Memory B cell (primary cell): ENCODE measurements around the gene LTBP1.
"Not testable (repeated sequence)": the region's sequence is repeated elsewhere in the genome, so short reads cannot be mapped to it uniquely, and the experiment has no call there.

Experiments used
- ATAC-seq: fragments of 150-1000 bp; cut with Tn5 transposase; 2 replicates; pipeline ENCODE4 v1.10.0; 2021; ENCODE audit warnings: low read depth, mild to moderate bottlenecking, moderate library complexity
- DNase-seq, 2 donors: peaks; one replicate each; pipeline ENCODE4 v3.0.0; 2022; ENCODE audit warnings: low spot score in 2 of 2
- H3K27ac Mint-ChIP-seq: one replicate; pipeline ENCODE4 v1.8.0; 2022; ENCODE audit warnings: mild to moderate bottlenecking, moderate library complexity, mixed read lengths
- H3K27me3 Mint-ChIP-seq: one replicate; pipeline ENCODE4 v1.8.0; 2022; ENCODE audit warnings: mixed read lengths
- H3K36me3 Mint-ChIP-seq: one replicate; pipeline ENCODE4 v1.8.0; 2022; ENCODE audit warnings: mild to moderate bottlenecking, mixed read lengths
- H3K4me1 Mint-ChIP-seq: one replicate; pipeline ENCODE4 v1.8.0; 2022; ENCODE audit warnings: mixed read lengths
- H3K4me3 Mint-ChIP-seq: one replicate; pipeline ENCODE4 v1.8.0; 2022; ENCODE audit warnings: mild to moderate bottlenecking, moderate library complexity, mixed read lengths
- H3K9me3 Mint-ChIP-seq: one replicate; pipeline ENCODE4 v1.8.0; 2022; ENCODE audit warnings: mixed read lengths

The LTBP1 gene

GRCh38 chr2:33040541-33040940 is 93.8 kb downstream of the LTBP1 start:
- no peaks in the 10 kb centered on the region for H3K9me3 Mint-ChIP-seq
- no peaks in the 10 kb centered on the region for H3K36me3 Mint-ChIP-seq
- ATAC-seq (no peak), DNase-seq (no peak)
- no peaks in the 10 kb centered on the region for H3K4me1 Mint-ChIP-seq
- peaks cover 5% of the 10 kb centered on the region for H3K27me3 Mint-ChIP-seq
- no peak overlapping the region for H3K4me3 Mint-ChIP-seq
- no peak overlapping the region for H3K27ac Mint-ChIP-seq

DNA sequence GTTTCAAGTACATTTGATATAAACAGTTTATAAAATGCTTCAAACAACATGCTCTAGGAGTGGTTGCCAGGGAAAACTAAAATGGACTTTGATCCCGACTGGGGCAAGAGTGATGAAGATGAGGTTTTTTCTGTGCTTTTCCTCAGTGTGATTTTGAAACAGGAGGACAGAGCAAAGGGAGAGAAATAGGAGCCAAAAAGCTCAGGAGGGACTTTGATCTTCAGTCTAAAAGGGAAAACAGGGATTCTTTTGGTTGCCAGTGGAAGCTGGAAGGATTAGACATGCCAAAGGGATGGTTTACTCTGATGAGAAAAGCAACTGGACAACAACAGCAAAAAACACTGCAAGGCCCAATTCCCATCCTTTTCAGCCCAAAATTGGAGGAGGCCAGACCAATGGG is 95.5 kb downstream of the LTBP1 start:
- no peaks in the 10 kb centered on the region for H3K36me3 Mint-ChIP-seq
- no peaks in the 10 kb centered on the region for H3K4me1 Mint-ChIP-seq
- H3K9me3 Mint-ChIP-seq = no peaks in the 10 kb centered on the region
- peaks cover 5% of the 10 kb centered on the region for H3K27me3 Mint-ChIP-seq
- DNase-seq (no peak), ATAC-seq (no peak)
- H3K27ac Mint-ChIP-seq = no peak overlapping the region
- H3K4me3 Mint-ChIP-seq = no peak overlapping the region

DNA sequence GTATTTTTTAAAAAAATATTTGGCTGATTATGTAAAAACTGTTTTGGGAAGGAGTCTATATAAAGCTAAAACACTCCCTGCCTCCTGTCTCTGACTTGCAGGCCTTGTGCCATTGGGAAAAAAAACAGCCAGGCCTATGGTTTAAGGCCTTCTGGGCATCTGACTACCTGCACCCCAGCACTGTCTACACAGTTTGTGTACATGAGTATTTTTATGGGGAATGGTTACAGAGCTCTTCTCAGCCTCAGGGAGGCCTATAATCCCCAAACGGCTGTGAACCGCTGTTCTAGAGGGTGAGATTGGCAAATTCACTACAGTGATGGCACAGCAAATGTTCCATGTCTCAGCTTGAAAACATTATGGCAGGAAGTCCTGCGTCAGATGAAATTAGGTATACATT is 96.1 kb downstream of the LTBP1 start:
- Mint-ChIP-seq H3K27me3 (peaks cover 6% of the 10 kb centered on the region), H3K4me3 (no peak overlapping the region), H3K27ac (no peak overlapping the region), H3K9me3 (no peaks in the 10 kb centered on the region), H3K36me3 (no peaks in the 10 kb centered on the region), H3K4me1 (no peaks in the 10 kb centered on the region)
- ATAC-seq (no peak), DNase-seq (no peak)

DNA sequence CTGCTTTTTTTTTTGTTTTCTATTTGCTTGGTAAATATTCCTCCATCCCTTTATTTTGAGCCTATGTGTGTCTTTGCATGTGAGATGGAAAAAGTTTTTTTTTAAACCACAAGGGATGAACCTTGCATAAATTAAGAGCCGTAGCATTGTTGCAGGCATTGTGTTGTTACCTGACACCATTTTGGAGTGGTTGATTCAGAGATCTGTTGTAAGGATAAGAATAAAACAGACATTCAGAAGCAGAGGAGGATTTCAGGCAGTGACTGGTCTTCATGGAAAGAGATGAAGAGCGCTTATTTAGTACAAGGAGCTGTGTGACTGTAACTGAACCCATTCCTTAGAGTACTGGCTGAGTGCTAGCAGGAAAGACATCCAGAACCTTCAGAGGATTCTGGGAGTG is 101.2 kb downstream of the LTBP1 start:
- H3K36me3 Mint-ChIP-seq = no peaks in the 10 kb centered on the region
- peaks cover 5% of the 10 kb centered on the region for H3K27me3 Mint-ChIP-seq
- H3K4me1 Mint-ChIP-seq = no peaks in the 10 kb centered on the region
- H3K4me3 Mint-ChIP-seq = no peak overlapping the region
- no peak for DNase-seq
- no peaks in the 10 kb centered on the region for H3K9me3 Mint-ChIP-seq
- H3K27ac Mint-ChIP-seq = no peak overlapping the region
- ATAC-seq = no peak

DNA sequence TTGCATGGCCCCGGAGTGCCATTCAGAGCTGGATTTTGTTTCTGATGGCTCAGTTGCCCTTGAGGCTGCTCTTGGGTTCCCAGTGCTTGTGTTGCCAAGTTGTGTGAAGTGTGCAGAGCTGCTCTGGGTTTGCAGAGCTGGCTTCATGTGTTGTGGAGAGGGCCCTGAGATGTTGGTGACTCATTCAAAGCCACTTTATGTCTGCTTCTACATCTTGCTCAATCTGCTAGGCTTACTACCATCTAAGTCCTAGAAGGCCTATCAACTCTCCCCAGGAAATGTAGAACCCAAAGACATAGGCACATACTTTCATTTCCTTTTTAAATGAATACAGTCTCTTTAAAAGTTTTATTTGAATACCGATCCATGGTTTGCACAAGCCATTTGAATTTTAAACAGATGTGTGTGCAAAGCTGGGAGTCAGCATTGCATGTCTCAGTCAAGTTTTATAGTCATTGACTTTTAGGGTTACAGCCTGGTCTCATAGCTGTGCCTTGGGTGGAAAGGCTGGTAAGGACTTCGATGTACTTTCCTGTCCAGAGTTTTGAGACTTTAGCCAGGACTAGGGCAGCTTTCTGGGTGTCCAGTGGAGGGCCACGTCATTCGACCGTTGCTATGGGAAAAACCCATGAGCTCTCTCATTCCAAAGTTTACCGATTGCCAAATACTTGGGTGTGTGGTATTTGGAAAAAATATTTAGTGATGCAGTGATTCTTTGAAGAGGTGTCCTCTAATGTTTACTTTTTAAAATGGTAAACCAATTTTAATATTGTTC is 105.0 kb downstream of the LTBP1 start:
- Mint-ChIP-seq H3K27ac (no peak overlapping the region), H3K36me3 (no peaks in the 10 kb centered on the region), H3K27me3 (peaks cover 4% of the 10 kb centered on the region), H3K4me1 (no peaks in the 10 kb centered on the region), H3K9me3 (no peaks in the 10 kb centered on the region), H3K4me3 (no peak overlapping the region)
- ATAC-seq (no peak), DNase-seq (no peak)

GRCh38 chr2:33052361-33052735 is 105.6 kb downstream of the LTBP1 start:
- Mint-ChIP-seq H3K4me3 (no peak overlapping the region), H3K9me3 (no peaks in the 10 kb centered on the region), H3K27ac (no peak overlapping the region), H3K4me1 (no peaks in the 10 kb centered on the region), H3K36me3 (no peaks in the 10 kb centered on the region), H3K27me3 (peaks cover 4% of the 10 kb centered on the region)
- DNase-seq (no peak), ATAC-seq (no peak)

GRCh38 chr2:33052795-33053194 is 106.0 kb downstream of the LTBP1 start:
- H3K27ac Mint-ChIP-seq, H3K9me3 Mint-ChIP-seq, H3K36me3 Mint-ChIP-seq, DNase-seq, ATAC-seq, H3K27me3 Mint-ChIP-seq, H3K4me1 Mint-ChIP-seq, H3K4me3 Mint-ChIP-seq: not testable (repeated sequence)

DNA sequence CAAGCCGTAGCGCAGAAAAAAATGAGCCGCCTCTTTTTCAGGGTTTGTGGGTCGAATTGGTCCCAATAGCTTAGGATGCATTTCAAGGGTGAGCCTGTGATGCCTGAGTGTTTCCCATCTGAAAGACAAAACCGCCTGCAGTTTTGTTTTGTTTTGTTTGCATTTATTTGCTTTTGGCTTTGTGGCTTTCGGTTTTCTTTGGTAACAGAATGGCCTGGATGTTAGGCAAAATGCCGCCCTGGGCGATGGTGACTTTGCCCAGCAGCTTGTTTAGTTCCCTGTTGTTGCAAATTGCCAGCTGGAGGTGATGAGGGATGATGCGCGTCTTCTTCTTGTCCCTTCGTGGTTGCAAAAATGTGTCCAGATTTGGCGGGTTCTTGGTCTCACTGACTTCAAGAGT is 109.4 kb downstream of the LTBP1 start:
- Mint-ChIP-seq H3K27me3 (peaks cover 4% of the 10 kb centered on the region), H3K36me3 (no peaks in the 10 kb centered on the region), H3K27ac (no peak overlapping the region), H3K4me3 (no peak overlapping the region), H3K4me1 (peaks cover 3% of the 10 kb centered on the region), H3K9me3 (no peaks in the 10 kb centered on the region)
- ATAC-seq (no peak), DNase-seq (no peak)

DNA sequence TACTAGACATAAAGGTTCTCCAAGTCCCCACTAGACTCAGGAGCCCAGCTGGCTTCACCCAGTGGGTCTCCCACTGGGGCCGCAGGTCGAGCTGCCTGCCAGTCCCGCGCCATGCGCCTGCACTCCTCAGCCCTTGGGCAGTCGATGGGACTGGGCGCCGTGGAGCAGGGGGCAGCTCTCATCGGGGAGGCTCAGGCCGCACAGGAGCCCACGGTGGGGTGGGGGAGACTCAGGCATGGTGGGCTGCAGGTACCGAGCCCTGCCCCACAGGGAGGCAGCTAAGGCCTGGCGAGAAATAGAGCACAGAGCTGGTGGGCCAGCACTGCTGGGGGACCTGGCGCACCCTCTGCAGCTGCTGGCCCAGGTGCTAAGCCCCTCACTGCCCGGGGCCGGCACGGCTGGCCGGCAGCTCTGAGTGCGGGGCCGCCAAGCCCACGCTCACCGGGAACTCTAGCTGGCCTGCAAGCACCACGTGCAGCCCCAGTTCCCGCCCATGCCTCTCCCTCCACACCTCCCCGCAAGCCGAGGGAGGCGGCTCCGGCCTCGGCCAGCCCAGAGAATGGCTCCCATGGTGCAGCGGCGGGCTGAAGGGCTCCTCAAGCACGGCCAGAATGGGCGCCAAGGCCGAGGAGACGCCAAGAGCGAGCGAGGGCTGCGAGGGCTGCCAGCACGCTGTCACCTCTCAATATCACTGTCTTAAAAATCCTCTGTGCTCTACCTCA is 110.7 kb downstream of the LTBP1 start:
- not testable (repeated sequence) for H3K27ac Mint-ChIP-seq, ATAC-seq, H3K4me3 Mint-ChIP-seq, DNase-seq, H3K9me3 Mint-ChIP-seq, H3K4me1 Mint-ChIP-seq, H3K27me3 Mint-ChIP-seq, H3K36me3 Mint-ChIP-seq

- H3K27ac Mint-ChIP-seq = no peak overlapping the region
- H3K4me3 Mint-ChIP-seq = no peak overlapping the region
- no peak for ATAC-seq
- peaks cover 3% of the 10 kb centered on the region for H3K4me1 Mint-ChIP-seq
- peaks cover 7% of the 10 kb centered on the region for H3K27me3 Mint-ChIP-seq
- DNase-seq = no peak
- no peaks in the 10 kb centered on the region for H3K36me3 Mint-ChIP-seq
- no peaks in the 10 kb centered on the region for H3K9me3 Mint-ChIP-seq
These were observed 112.1 kb downstream of the LTBP1 start for GRCh38 chr2:33058716-33059470.

GRCh38 chr2:33059471-33060156 is 112.9 kb downstream of the LTBP1 start:
- Mint-ChIP-seq H3K9me3 (no peaks in the 10 kb centered on the region), H3K4me1 (peaks cover 3% of the 10 kb centered on the region), H3K36me3 (no peaks in the 10 kb centered on the region)

GRCh38 chr2:33060405-33060804 is 113.7 kb downstream of the LTBP1 start:
- Mint-ChIP-seq H3K27ac (no peak overlapping the region), H3K4me1 (peaks cover 3% of the 10 kb centered on the region), H3K9me3 (no peaks in the 10 kb centered on the region), H3K4me3 (no peak overlapping the region), H3K27me3 (peaks cover 7% of the 10 kb centered on the region), H3K36me3 (no peaks in the 10 kb centered on the region)
- ATAC-seq (no peak), DNase-seq (no peak)

More at GRCh38 chr2:33059471-33060156, 112.9 kb downstream of the LTBP1 start:
- Mint-ChIP-seq H3K4me3 (no peak overlapping the region), H3K27me3 (peaks cover 7% of the 10 kb centered on the region), H3K27ac (no peak overlapping the region)
- ATAC-seq (no peak), DNase-seq (no peak)

DNA sequence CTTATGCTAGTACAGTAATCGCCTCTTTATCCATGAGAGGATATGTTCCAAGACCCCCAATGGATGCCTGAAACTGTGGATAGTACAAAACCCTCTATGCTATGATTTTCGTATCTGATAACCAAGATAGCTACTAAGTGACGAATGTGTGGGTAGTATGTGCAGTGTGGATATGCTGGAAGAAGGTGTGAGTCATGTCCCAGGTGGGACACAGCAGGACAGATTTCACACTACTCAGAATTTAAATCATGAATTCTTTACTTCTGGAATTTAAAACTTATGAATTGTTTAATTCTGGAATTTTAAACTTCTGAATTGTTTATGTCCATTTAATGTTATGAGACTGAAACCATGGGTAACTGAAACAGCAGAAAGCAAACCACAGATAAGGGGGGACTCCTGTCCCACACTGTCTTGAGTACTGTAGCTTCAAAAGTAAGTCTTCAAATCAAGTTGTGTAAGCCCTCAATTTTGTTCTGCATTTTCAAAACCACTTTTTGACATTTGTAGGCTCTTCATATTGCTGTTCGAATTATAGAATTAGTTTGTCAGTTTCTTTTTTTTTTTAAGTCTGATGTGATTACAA is 116.0 kb downstream of the LTBP1 start:
- Mint-ChIP-seq H3K4me1 (peaks cover 3% of the 10 kb centered on the region), H3K9me3 (no peaks in the 10 kb centered on the region), H3K4me3 (no peak overlapping the region), H3K36me3 (no peaks in the 10 kb centered on the region), H3K27me3 (peaks cover 5% of the 10 kb centered on the region), H3K27ac (no peak overlapping the region)
- DNase-seq (no peak), ATAC-seq (no peak)
